ENCODE measurements around the gene PTGES2.
"Not testable (repeated sequence)": the region's sequence is repeated elsewhere in the genome, so short reads cannot be mapped to it uniquely, and the experiment has no call there.

Gene PTGES2

GRCh38 chr9:128136816-128137793, 9.6 kb upstream of the PTGES2 start:
- DNase-seq (ENCODE audit: low read depth in 2 of 2): no peak

- not testable (repeated sequence) for DNase-seq (ENCODE audit: low read depth in 2 of 2)
Measured at GRCh38 chr9:128135561-128135960, 8.0 kb upstream of the PTGES2 start.

- not testable (repeated sequence) for DNase-seq (ENCODE audit: low read depth in 2 of 2)
Measured at GRCh38 chr9:128132139-128132538, 4.6 kb upstream of the PTGES2 start.

GRCh38 chr9:128131346-128131745, 3.8 kb upstream of the PTGES2 start:
- not testable (repeated sequence) for DNase-seq (ENCODE audit: low read depth in 2 of 2)

DNA sequence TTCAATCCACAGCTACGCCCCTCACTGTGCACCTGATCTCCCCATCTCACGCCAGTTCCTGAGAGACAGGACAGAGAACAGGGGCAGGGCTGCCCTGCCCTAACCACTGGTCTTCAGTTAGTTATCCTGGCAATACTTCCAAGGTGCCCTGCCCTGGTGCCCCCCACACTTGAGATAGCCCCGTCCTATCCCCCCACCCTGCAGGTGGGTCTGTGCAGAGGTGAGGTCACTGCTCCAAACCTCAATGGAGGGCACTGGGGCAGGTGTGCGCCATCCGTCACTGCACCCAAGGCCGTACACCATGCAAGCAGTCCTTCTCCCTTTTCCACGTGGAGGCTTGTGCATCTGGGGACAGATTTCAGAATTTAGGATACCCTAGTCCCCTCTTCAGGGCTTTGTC, 3.1 kb upstream of the PTGES2 start:
- not testable (repeated sequence) for DNase-seq (ENCODE audit: low read depth in 2 of 2)

DNA sequence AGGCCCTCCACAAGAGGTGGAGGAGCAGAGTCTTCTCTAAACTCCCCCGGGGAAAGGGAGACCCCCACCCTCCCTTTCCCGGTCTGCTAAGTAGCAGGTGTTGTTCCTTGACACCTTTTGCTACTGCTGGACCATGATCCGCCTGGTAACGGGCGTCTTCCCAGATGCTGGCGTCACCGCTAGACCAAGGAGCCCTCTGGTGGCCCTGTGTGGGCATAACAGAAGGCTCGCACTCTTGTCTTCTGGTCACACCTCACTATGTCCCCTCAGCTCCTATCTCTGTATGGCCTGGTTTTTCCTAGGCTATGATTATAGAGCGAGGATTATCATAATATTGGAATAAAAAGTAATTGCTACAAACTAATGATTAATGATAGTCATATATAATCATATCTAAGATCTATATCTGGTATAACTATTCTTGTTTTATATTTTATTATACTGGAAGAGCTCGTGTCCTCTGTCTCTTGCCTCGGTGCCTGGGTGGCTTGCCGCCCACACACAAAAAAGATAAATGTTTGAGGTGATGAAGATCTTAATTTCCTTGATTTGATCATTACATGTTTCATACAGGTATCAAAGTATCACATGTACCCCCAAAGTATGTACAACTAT, 2.6 kb upstream of the PTGES2 start:
- peak in 1 of 2 experiments; percentile 55 for DNase-seq (ENCODE audit: low read depth in 2 of 2)

DNA sequence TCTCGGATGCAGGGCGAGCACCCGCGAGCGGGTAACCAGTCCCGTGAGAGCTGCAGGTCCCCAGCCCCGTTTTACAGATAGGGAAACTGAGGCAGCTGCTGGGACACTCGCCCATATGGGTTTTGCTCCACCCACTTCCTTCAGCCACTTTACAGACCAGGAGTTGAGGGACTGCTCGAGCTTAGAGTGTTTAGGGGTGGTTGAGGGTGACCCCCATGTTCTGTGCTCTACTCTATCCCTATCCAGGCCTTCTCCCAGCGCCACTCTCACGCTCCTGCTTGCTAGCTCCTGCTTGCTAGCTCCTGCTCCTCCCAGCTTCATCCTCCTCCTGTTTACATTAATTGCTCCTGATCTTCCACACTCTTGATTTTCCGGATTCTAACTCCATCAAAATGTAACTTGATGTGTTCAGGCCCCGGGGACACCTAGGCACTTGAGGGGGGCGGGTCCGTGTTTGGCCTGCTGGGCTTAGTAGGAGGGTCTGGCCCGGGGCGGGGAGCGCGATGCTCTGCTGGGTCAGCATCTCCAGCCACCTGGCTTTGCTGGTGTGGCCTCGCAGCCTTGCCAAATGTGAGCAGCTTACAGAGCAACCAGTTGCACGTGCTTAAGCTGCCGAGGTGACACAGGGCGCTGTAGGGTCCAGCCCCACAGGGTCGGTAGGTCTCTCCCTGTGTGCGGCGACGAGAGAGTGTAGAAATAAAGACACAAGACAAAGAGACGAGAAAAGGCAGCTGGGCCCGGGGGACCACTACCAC, 1.5 kb upstream of the PTGES2 start:
- no peak for DNase-seq (ENCODE audit: low read depth in 2 of 2)

GRCh38 chr9:128127990-128128835, 684 bp upstream of the PTGES2 start:
- DNase-seq (ENCODE audit: low read depth in 2 of 2): peak; percentile 67 to 73

GRCh38 chr9:128125580-128126354, 1.8 kb downstream of the PTGES2 start:
- DNase-seq (ENCODE audit: low read depth in 2 of 2): no peak

DNA sequence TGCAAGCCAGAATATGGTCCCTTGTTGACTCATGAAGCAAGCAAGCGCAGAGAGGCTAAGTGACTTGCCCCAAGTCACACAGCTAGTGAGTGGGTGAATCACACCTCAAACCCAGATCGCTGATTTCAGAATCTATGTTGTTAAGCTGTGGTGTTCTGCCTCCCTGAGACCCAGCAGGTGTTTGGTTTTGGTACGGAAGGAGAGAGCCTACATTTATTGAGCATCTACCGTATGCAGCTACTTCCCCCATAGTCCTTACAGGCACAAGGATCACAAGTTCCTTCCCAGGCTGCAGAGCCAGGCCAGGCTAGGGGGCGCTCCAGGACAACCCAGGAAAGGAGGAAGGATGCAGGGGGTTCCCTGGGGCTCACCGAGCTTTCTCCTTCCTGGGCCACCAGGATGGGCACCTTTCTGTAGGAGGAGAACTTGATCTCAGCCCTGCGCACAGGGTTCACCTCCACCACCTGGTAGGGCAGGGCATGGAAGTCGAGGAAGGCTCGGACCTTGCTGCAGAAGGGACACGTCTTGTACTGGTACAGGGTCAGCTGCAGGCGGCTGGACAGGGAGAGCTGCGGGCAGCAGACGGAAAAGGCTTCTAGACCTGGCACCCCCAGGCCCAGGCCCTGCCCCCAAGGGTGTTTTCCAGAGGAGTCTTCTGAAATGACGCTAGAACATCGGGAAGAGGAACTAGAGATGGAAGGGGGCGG, 2.5 kb downstream of the PTGES2 start:
- peak in 1 of 2 experiments; percentile 43 for DNase-seq (ENCODE audit: low read depth in 2 of 2)

GRCh38 chr9:128124451-128124850, 3.1 kb downstream of the PTGES2 start:
- DNase-seq (ENCODE audit: low read depth in 2 of 2): no peak

- no peak for DNase-seq (ENCODE audit: low read depth in 2 of 2)
Measured at GRCh38 chr9:128123451-128124080, 4.0 kb downstream of the PTGES2 start.

DNA sequence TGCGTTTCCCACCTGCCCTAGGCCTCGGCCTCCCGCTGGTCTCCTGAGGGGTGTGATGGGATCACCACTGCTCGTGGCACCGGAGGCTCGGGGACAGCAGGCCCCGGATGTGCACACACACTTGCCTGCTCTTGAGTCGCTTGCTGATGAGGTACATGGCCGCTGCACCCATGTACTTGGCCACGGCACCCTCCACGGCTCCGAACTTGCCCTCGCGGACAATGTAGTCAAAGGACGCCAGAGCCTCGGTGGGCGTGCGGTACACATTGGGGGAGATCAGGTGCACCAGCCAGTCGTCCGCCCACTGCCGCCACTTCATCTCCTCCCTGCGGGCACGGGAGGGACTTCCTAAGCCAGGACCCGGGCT, 4.7 kb downstream of the PTGES2 start:
- no peak for DNase-seq (ENCODE audit: low read depth in 2 of 2)

DNA sequence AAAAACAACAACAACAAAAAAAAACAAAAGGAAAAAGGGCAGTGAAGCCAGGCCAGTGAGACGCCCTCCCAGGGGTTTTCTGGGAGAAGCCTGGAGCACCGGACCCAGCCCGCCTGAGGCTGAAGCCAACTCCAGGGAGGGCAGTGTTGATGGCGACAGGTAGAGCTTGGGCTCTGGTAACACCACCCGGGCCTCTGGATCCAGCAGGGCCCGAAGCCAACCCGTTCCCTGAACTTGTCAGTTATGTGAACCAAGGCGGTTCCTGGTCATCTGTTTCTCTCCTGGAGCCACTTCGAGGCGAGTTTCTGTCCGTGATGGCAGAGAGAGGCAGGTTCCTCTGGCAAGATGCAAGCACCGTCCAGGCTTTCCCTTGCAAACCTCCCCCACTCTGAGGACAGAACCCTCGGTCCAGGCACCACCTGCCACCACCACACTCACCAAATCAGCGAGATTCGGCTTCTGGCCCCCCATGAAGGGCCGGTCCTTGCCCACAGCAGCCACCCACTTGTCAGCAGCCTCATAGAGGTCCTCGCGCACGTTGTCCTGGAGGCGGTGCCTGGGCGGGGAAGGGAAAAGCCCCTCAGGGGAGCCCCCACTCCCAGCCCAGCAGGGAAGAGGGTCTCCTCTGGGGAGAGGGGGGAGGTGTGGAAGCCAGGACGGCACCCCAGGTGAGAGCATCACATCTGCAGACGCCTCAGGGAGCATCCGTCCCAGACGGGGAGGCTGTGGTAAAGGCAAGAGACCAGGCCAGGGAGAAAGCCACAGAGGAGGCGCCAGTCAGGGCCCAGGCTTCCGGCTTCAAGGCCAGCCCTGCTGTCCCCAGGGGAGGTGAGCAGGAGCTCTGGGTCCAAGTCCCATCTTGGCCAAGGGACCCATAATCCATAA, 5.4 kb downstream of the PTGES2 start:
- no peak for DNase-seq (ENCODE audit: low read depth in 2 of 2)

GRCh38 chr9:128121466-128121810, 6.1 kb downstream of the PTGES2 start:
- DNase-seq (ENCODE audit: low read depth in 2 of 2): no peak

DNA sequence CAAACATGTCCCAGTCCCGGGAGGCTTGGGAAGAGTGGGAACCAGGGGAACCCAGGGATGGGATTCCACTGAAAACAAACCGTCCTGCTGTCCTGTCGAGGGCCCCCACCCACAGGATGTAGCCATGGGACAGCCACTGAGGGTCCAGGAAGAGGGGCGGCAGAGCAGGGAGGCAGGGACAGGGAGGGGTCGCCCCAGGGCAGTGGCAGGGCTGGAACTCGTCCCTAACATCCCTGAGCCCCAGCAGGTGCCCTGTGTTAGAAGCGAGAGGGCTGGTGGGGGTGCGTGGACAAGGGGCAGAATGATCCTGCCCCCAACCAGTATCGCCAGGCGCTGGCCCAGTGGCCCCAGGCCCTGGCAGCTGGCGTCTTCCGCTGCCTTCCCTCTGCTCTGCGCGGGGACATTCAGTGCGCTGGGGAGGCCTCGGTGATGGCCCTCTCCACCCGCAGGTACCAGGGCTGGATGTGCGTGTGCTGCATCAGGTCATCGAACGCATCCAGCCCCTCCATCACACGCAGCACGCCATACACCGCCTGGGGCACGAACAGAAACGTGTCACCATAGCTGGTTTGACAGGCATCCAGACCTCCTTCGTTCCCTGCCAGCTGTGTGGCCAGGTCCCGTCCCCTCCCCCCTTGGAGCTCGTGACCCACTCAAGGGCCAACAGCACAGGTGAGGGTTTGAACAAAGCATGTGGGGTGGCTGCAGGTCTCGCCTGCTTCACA, 6.6 kb downstream of the PTGES2 start:
- no peak for DNase-seq (ENCODE audit: low read depth in 2 of 2)

DNA sequence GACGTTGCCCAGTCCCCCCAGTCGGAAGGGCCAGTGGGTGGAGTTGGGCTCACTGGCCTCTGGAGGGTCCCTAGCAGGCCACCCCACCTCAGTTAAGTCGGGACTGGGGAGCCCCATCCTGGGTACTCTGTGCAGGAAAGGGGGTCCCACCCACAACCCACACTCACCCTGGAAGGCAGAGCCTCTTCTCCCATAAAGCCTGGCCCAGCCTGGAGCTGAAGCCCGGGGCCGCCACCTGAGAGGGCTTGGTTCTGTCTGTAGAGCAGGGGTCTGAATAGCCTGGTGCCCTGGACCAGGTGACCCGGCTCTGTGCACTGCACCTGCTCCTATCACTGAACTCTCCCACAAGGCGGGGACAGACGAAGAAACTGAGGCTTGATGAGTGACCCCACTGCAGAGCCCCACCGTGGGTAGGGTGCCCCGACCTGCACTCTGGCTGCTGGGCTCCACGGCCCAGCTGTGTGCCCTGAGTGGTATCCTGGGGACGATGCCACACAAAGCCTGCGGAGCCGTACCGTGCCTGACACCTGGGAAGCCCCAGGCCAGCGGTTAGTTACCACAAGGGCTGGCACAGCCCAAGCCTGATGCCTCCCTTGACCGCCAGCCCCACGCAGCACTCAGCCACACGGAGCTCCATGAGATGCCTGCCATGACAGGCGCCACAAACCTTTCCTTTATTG, 7.3 kb downstream of the PTGES2 start:
- no peak for DNase-seq (ENCODE audit: low read depth in 2 of 2)
